Lung (tissue), 12 donors: ENCODE data around the gene XPO1. TPM values are rescaled to one million over a fixed set of nuclear protein-coding genes. Genes with fewer than 3 reads are reported as not detected.

Experiments used
- ATAC-seq: fragments of 200-7000 bp; cut with Tn5 transposase; one replicate; pipeline ENCODE4 v1.9.1; 2020; ENCODE audit warnings: moderate number of reproducible peaks; ENCODE audit not compliant: insufficient read depth, low FRiP score
- DNase-seq, 3 donors: peaks; one replicate each; pipeline ENCODE4 v3.0.0-alpha.2; 2013 to 2017
- H3K27ac ChIP-seq, 2 donors: one replicate each; pipeline ENCODE4 v1.5.1; 2013; ENCODE audit warnings: mild to moderate bottlenecking in 2 of 2, moderate library complexity in 2 of 2, control low read depth in 1 of 2, inconsistent platforms in 1 of 2, low read depth in 1 of 2, low read length in 1 of 2
- H3K27me3 ChIP-seq, 3 donors: one replicate each; pipeline ENCODE4 v1.5.1; 2013; ENCODE audit warnings: low read length in 2 of 3; ENCODE audit not compliant: control insufficient read depth in 3 of 3, insufficient read depth in 3 of 3
- H3K36me3 ChIP-seq, 4 donors: one replicate each; pipeline ENCODE4 v1.5.1; 2013; ENCODE audit warnings: low read length in 4 of 4, mild to moderate bottlenecking in 1 of 4, moderate library complexity in 1 of 4; ENCODE audit not compliant: control insufficient read depth in 4 of 4, insufficient read depth in 4 of 4
- H3K4me1 ChIP-seq, 5 donors: one replicate each; pipeline ENCODE4 v1.5.1; 2013; ENCODE audit warnings: low read length in 5 of 5, mild to moderate bottlenecking in 2 of 5, moderate library complexity in 1 of 5; ENCODE audit not compliant: control insufficient read depth in 5 of 5, insufficient read depth in 5 of 5
- H3K4me3 ChIP-seq: one replicate; pipeline ENCODE4 v1.5.1; 2013; ENCODE audit warnings: mild to moderate bottlenecking, control low read depth, moderate library complexity
- H3K9ac ChIP-seq, 2 donors: one replicate each; pipeline ENCODE4 v1.5.1; 2013; ENCODE audit warnings: low read length in 2 of 2, control low read depth in 1 of 2; ENCODE audit not compliant: insufficient read depth in 1 of 2
- H3K9me3 ChIP-seq, 4 donors: one replicate each; pipeline ENCODE4 v1.5.1; 2013; ENCODE audit warnings: low read length in 3 of 4, mild to moderate bottlenecking in 1 of 4, moderate library complexity in 1 of 4; ENCODE audit not compliant: control insufficient read depth in 4 of 4, insufficient read depth in 3 of 4
- CTCF ChIP-seq: IDR thresholded peaks from 2 replicates; pipeline ENCODE4 v1.5.1; 2012; ENCODE audit warnings: mild to moderate bottlenecking; ENCODE audit errors: control extremely low read depth, extremely low read depth
- WGBS, 2 donors: extraction: QIAGEN DNeasy Blood & Tissue Kit; methylation state at CpG; one replicate each; pipeline ENCODE4 v1.1.7; 2013; 5-methylcytosine and 5-hydroxymethylcytosine counted together
- polyA plus RNA-seq, 2 donors: library from polyadenylated mRNA; stranded (reverse); fragments of 200-250 nt; gene quantifications; one replicate each; pipeline ENCODE4 v1.2.1, GENCODE V29; 2013
- total RNA-seq, 2 donors: library from RNA; depleted of rRNA in 1 of 2; stranded (reverse); fragments of >200 nt in 1 of 2; gene quantifications; one replicate each; pipeline ENCODE4 v1.2.1, GENCODE V29; 2014 to 2021
- donor health status: control.
- donor health status: control.
- donor health status: Bipolar disorder and iron deficiency.
- donor health status: healthy.
- donor health status: DM: yes; HTN: yes; CAD: no.

The XPO1 gene
- total and polyA plus RNA-seq, 4 donors: 57.9 to 568 (median 85.9) TPM

- Histone ChIP-seq H3K36me3 (peaks cover 0 to 9% (median 3%) of the 10 kb centered on the region in 4 donors), H3K9ac (no peak overlapping the region), H3K27ac (no peak overlapping the region), H3K27me3 (no peaks in the 10 kb centered on the region), H3K4me3 (no peak overlapping the region), H3K4me1 (peaks cover 0 to 11% (median 4%) of the 10 kb centered on the region in 5 donors), H3K9me3 (no peaks in the 10 kb centered on the region)
- 68 to 73% methylated on average over 3 of the region's 3 CpGs for WGBS, 2 donors
- no peak for DNase-seq
- no peak for TF ChIP-seq CTCF
- ATAC-seq: no peak
These were observed 73.1 kb downstream of the XPO1 start for GRCh38 chr2:61465045-61465444.

GRCh38 chr2:61463769-61464475 lies 74.2 kb downstream of the XPO1 start:
- Histone ChIP-seq H3K27ac (no peak overlapping the region), H3K4me1 (peaks cover 0 to 18% (median under 1%) of the 10 kb centered on the region in 5 donors), H3K9ac (no peak overlapping the region), H3K4me3 (no peak overlapping the region), H3K9me3 (no peaks in the 10 kb centered on the region), H3K27me3 (no peaks in the 10 kb centered on the region), H3K36me3 (peaks cover 0 to 9% (median 3%) of the 10 kb centered on the region in 4 donors)
- TF ChIP-seq CTCF: no peak
- WGBS, 2 donors: 66 to 74% methylated on average over 7 of the region's 7 CpGs
- no peak for ATAC-seq
- DNase-seq: no peak

GRCh38 chr2:61461404-61461803 lies 76.8 kb downstream of the XPO1 start:
- ATAC-seq (no peak), DNase-seq (no peak)
- Histone ChIP-seq H3K36me3 (peaks cover 0 to 1% (median 0%) of the 10 kb centered on the region in 4 donors), H3K27me3 (no peaks in the 10 kb centered on the region), H3K4me1 (peaks cover 0 to 23% (median 0%) of the 10 kb centered on the region in 5 donors), H3K4me3 (no peak overlapping the region), H3K9ac (no peak overlapping the region), H3K27ac (no peak overlapping the region), H3K9me3 (no peaks in the 10 kb centered on the region)
- WGBS, 2 donors: 95 to 98% methylated on average over 2 of the region's 2 CpGs
- TF ChIP-seq CTCF: no peak
